Pancreas (tissue), 10 donors: ENCODE results near the gene IL17RD. TPM values are rescaled to one million over a fixed set of nuclear protein-coding genes. Genes with fewer than 3 reads are reported as not detected.

Experiments used
- ATAC-seq, 4 donors: fragments of 200-7000 bp; cut with Tn5 transposase; one replicate each; pipeline versions ENCODE4 v1.8.0 to v1.9.1; 2020; ENCODE audit warnings: mild to moderate bottlenecking in 4 of 4, moderate library complexity in 4 of 4
- DNase-seq, 6 donors: peaks; one replicate each; pipeline ENCODE4 v3.0.0-alpha.2; 2020
- FAIRE-seq: peaks from 2 replicates; lab custom pipeline; 2012; peaks lifted over from hg19 to GRCh38; lab: Jason Lieb, UNC
- H3K27ac ChIP-seq, 4 donors: fragments of 200-600 bp; sonication (generic); 1 replicate in 3 of 4; 2 replicates in 1 of 4; pipeline versions ENCODE4 v1.5.0 to v1.8.0; 2020
- H3K27me3 ChIP-seq, 4 donors: fragments of 200-600 bp; one replicate each; pipeline ENCODE4 v1.8.0; 2021
- H3K36me3 ChIP-seq, 3 donors: fragments of 200-600 bp; sonication (generic) in 1 of 3; one replicate each; pipeline versions ENCODE4 v1.5.0 to v1.8.0; 2020 to 2021
- H3K4me1 ChIP-seq, 3 donors: fragments of 200-600 bp; one replicate each; pipeline ENCODE4 v1.8.0; 2021
- H3K4me3 ChIP-seq, 4 donors: fragments of 200-600 bp; sonication (generic) in 2 of 4; one replicate each; pipeline versions ENCODE4 v1.5.0 to v1.8.0; 2020 to 2021
- H3K9me3 ChIP-seq, 4 donors: fragments of 200-600 bp; one replicate each; pipeline ENCODE4 v1.8.0; 2021
- WGBS, 2 donors: extraction: QIAGEN DNeasy Blood & Tissue Kit; methylation state at CpG; one replicate each; pipeline ENCODE4 v1.1.7; 2013; 5-methylcytosine and 5-hydroxymethylcytosine counted together
- intact Hi-C, 3 donors: fragments of 100-400 bp; cut with DNase I; formaldehyde crosslinking; loops; one replicate each; pipeline versions ENCODE4 v1.11.1 to v1.14.2; 2022
- polyA plus RNA-seq, 2 donors: library from polyadenylated mRNA; stranded (reverse); fragments of 200-250 nt; gene quantifications; one replicate each; pipeline ENCODE4 v1.2.3, GENCODE V29; 2013
- total RNA-seq, 6 donors: library from RNA; stranded (reverse); fragmentation: NEBNext Ultra II Directional in 4 of 6; extraction: Animal tissue kit (Norgen Biotek cat#: 25700) in 4 of 6; gene quantifications; one replicate each; pipeline versions ENCODE4 v1.2.1 to v1.2.4, GENCODE V29; 2021 to 2023
- TF ChIP-seq, protein P1 (sequence below), 4 donors: fragments of 200-600 bp; sonication (generic) in 3 of 4; IDR thresholded peaks; one replicate each; pipeline versions ENCODE4 v1.5.0 to v1.8.0; 2021; ENCODE audit warnings: antibody characterized with exemption in 4 of 4
- donor health status: healthy with polysubstance abuse.
- donor health status: DM: no; HTN: no; CAD: no; lungs with moderate emphysema.
- donor health status: DM: no; HTN: no; CAD: no.
- donor health status: control.
- donor health status: control.
- donor health status: Bipolar disorder and iron deficiency.
- donor health status: DM: yes; HTN: yes; CAD: no.
- donor health status: DM: no; HTN: no; CAD: no.
- donor health status: DM: no; HTN: no; CAD: no.
- donor health status: DM: yes; HTN: yes; CAD: no.

IL17RD gene
- total and polyA plus RNA-seq, 8 donors: 0.42 to 3.9 (median 1.9) TPM

DNA sequence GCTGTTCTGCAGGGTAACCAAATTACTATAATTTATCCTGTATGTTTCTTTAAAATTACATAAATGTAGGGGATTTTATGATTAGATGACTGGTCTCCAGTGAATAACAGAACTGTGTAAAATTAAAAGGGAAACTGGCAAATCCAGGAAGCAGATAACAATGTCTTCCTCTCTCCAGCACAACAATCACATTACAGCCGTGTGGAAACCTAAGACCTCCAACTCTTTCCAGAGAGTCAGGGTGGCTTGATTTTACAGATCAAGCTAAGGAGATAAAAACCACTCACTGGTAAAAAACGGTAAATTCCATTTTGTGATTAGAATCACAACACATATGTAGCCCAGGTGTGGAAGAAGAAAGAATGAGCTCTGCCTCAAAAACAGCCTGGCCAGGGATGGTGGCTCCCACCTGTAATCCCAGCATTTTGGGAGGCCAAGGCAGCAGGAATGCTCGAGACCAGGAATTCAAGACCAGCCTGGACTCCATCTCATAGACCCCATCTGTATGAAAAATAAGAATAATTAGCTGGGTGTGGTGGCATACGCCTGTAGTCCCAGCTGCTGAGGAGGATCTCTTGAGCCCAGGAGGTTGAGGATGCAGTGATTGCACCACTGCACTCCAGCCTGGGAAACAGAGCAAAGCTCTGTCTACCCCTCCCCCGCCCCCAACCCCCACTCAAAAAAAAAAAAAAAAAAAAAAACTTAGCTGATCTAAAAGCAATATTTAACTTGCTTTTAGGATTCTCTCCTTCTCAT lies 29.0 kb downstream of the IL17RD start:
- 69 to 76% methylated on average over 5 of the region's 5 CpGs for WGBS, 2 donors
- H3K9me3 ChIP-seq: no peaks in the 10 kb centered on the region
- no peak for ATAC-seq
- H3K4me1 ChIP-seq: no peaks in the 10 kb centered on the region
- intact Hi-C loops: no loop called here
- H3K27me3 ChIP-seq: no peaks in the 10 kb centered on the region
- TF ChIP-seq, protein P1, sequence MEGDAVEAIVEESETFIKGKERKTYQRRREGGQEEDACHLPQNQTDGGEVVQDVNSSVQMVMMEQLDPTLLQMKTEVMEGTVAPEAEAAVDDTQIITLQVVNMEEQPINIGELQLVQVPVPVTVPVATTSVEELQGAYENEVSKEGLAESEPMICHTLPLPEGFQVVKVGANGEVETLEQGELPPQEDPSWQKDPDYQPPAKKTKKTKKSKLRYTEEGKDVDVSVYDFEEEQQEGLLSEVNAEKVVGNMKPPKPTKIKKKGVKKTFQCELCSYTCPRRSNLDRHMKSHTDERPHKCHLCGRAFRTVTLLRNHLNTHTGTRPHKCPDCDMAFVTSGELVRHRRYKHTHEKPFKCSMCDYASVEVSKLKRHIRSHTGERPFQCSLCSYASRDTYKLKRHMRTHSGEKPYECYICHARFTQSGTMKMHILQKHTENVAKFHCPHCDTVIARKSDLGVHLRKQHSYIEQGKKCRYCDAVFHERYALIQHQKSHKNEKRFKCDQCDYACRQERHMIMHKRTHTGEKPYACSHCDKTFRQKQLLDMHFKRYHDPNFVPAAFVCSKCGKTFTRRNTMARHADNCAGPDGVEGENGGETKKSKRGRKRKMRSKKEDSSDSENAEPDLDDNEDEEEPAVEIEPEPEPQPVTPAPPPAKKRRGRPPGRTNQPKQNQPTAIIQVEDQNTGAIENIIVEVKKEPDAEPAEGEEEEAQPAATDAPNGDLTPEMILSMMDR (IDR thresholded peaks at IDR 0.05): no peak
- FAIRE-seq: no peak
- no peak overlapping the region for H3K27ac ChIP-seq
- H3K36me3 ChIP-seq: no peaks in the 10 kb centered on the region
- no peak overlapping the region for H3K4me3 ChIP-seq
- no peak for DNase-seq

- H3K4me1 ChIP-seq: no peaks in the 10 kb centered on the region
- H3K27ac ChIP-seq: no peak overlapping the region
- 69 to 77% methylated on average over 4 of the region's 4 CpGs for WGBS, 2 donors
- intact Hi-C loops: no loop called here
- H3K9me3 ChIP-seq: no peaks in the 10 kb centered on the region
- H3K4me3 ChIP-seq: no peak overlapping the region
- TF ChIP-seq, protein P1 (IDR thresholded peaks at IDR 0.05): no peak
- no peaks in the 10 kb centered on the region for H3K27me3 ChIP-seq
- DNase-seq: no peak
- no peak for ATAC-seq
- no peaks in the 10 kb centered on the region for H3K36me3 ChIP-seq
- FAIRE-seq: no peak
Observed at GRCh38 chr3:57133157-57133556, 32.0 kb downstream of the IL17RD start.

DNA sequence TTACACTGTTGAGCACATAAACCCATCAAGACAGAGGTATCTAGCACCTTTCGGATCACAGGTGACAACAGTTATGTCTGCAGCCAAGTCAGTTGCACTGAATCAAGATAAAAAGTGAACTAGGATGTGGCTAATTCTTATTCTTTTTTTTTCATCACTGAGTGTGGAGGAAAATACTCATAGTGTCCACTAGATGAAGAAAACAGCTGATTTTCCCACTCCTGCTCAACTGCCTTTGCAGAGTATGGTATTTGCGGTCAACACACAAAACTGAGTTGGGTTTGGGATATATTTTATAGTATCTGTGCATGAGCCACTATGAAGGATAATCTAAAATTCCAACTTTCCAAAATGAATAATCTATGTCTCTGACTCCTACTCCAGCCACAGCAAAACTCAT lies 32.5 kb downstream of the IL17RD start:
- Histone ChIP-seq H3K4me1 (no peaks in the 10 kb centered on the region), H3K36me3 (no peaks in the 10 kb centered on the region), H3K27me3 (no peaks in the 10 kb centered on the region), H3K4me3 (no peak overlapping the region), H3K9me3 (no peaks in the 10 kb centered on the region), H3K27ac (no peak overlapping the region)
- DNase-seq (no peak), ATAC-seq (no peak), FAIRE-seq (no peak)
- intact Hi-C loops: no loop called here
- TF ChIP-seq, protein P1 (IDR thresholded peaks at IDR 0.05): no peak
- 59 to 80% methylated on average over 2 of the region's 2 CpGs for WGBS, 2 donors

GRCh38 chr3:57131210-57131588 lies 34.0 kb downstream of the IL17RD start:
- DNase-seq (no peak), ATAC-seq (no peak), FAIRE-seq (no peak)
- Histone ChIP-seq H3K27ac (no peak overlapping the region), H3K4me1 (no peaks in the 10 kb centered on the region), H3K36me3 (no peaks in the 10 kb centered on the region), H3K27me3 (no peaks in the 10 kb centered on the region), H3K9me3 (no peaks in the 10 kb centered on the region), H3K4me3 (no peak overlapping the region)
- WGBS, 2 donors: 68 to 69% methylated on average over 4 of the region's 4 CpGs
- TF ChIP-seq, protein P1 (IDR thresholded peaks at IDR 0.05): no peak
- intact Hi-C loops: no loop called here

GRCh38 chr3:57130571-57131209 lies 34.5 kb downstream of the IL17RD start:
- no peaks in the 10 kb centered on the region for H3K27me3 ChIP-seq
- ATAC-seq: no peak
- H3K4me3 ChIP-seq: no peak overlapping the region
- H3K27ac ChIP-seq: no peak overlapping the region
- TF ChIP-seq, protein P1 (IDR thresholded peaks at IDR 0.05): no peak
- H3K4me1 ChIP-seq: no peaks in the 10 kb centered on the region
- H3K36me3 ChIP-seq: no peaks in the 10 kb centered on the region
- intact Hi-C loops: no loop called here
- 60 to 65% methylated on average over 14 of the region's 14 CpGs for WGBS, 2 donors
- H3K9me3 ChIP-seq: no peaks in the 10 kb centered on the region
- FAIRE-seq: no peak
- DNase-seq: no peak
